T-helper 2 cell treated with Interferon-gamma antibody and Interleukin-4, amounts not matched to agents 100 ng/mL and 5 ng/mL, for 36 hours (primary cell): ENCODE measurements around the gene GDF9. TPM values are rescaled to one million over a fixed set of nuclear protein-coding genes. Genes with fewer than 3 reads are reported as not detected.
"Not testable (repeated sequence)": the region's sequence is repeated elsewhere in the genome, so short reads cannot be mapped to it uniquely, and the experiment has no call there.

Experiments
- intact Hi-C: fragments of 100-400 bp; cut with micrococcal nuclease; formaldehyde crosslinking; loops from one replicate; pipeline ENCODE4 v1.15.1; 2023
- total RNA-seq: library from RNA; stranded (reverse); gene quantifications from 2 replicates; pipeline ENCODE4 v1.2.3, GENCODE V29; 2022

Gene GDF9
- total RNA-seq, 1 donor from 2014 or later: 0.18 TPM

GRCh38 chr5:132873119-132873929 lies 7.1 kb upstream of the GDF9 start, which contains the start of gene LEAP2:
LEAP2 (plus strand) TSS chr5:132873668; CDS start chr5:132873695, 27 bp downstream.
- intact Hi-C loops: no loop called here

- intact Hi-C loops: no loop called here
Measured at GRCh38 chr5:132872788-132873118, 6.5 kb upstream of the GDF9 start.

- intact Hi-C loops: no loop called here
Measured at GRCh38 chr5:132871459-132872284, 5.4 kb upstream of the GDF9 start.

GRCh38 chr5:132870801-132871200 lies 4.5 kb upstream of the GDF9 start:
- intact Hi-C loops: no loop called here

GRCh38 chr5:132868754-132869153 lies 2.5 kb upstream of the GDF9 start:
- intact Hi-C loops: loop anchor here (10.0 kb wide), 1 partner anchor 1506 kb away; the partner anchor contains the start of gene UBE2B

- intact Hi-C loops: loop anchor here (2.0 to 10.0 kb wide), 2 partner anchors 130 to 1508 kb away; partner anchors contain the start of genes KIF3A and UBE2B
Measured at GRCh38 chr5:132867046-132867451, 780 bp upstream of the GDF9 start.

GRCh38 chr5:132865668-132866341 lies 464 bp downstream of the GDF9 start:
- intact Hi-C loops: loop anchor here (1.0 to 10.0 kb wide), 6 partner anchors 36 to 1509 kb away; partner anchors contain the start of genes AFF4, KIF3A, SHROOM1 and UBE2B

GRCh38 chr5:132860742-132861141 lies 5.5 kb downstream of the GDF9 start:
- intact Hi-C loops: loop anchor here (10.0 kb wide), 1 partner anchor 1514 kb away; the partner anchor contains the start of gene UBE2B

- intact Hi-C loops: loop anchor here (10.0 kb wide), 1 partner anchor 1515 kb away; the partner anchor contains the start of gene UBE2B
Measured at GRCh38 chr5:132859889-132860437, 6.3 kb downstream of the GDF9 start.

GRCh38 chr5:132856011-132856410 lies 10.3 kb downstream of the GDF9 start:
- intact Hi-C loops: no loop called here

- intact Hi-C loops: not testable (repeated sequence)
Measured at GRCh38 chr5:132854992-132855391, 11.3 kb downstream of the GDF9 start.

GRCh38 chr5:132854301-132854700 lies 12.0 kb downstream of the GDF9 start:
- intact Hi-C loops: no loop called here

GRCh38 chr5:132853790-132854189 lies 12.5 kb downstream of the GDF9 start:
- intact Hi-C loops: no loop called here

- intact Hi-C loops: no loop called here
Measured at GRCh38 chr5:132853323-132853722, 12.9 kb downstream of the GDF9 start.

GRCh38 chr5:132850066-132850465 lies 16.2 kb downstream of the GDF9 start:
- intact Hi-C loops: no loop called here

GRCh38 chr5:132849347-132849746 lies 16.9 kb downstream of the GDF9 start:
- intact Hi-C loops: no loop called here

- intact Hi-C loops: no loop called here
Measured at GRCh38 chr5:132848270-132848669, 18.0 kb downstream of the GDF9 start.

GRCh38 chr5:132841305-132841704 lies 25.0 kb downstream of the GDF9 start:
- intact Hi-C loops: no loop called here

- intact Hi-C loops: no loop called here
Measured at GRCh38 chr5:132840896-132841295, 25.4 kb downstream of the GDF9 start.

GRCh38 chr5:132840313-132840712 lies 26.0 kb downstream of the GDF9 start:
- intact Hi-C loops: no loop called here
